ENCODE results near the gene LPAR5. TPM values are rescaled to one million over a fixed set of nuclear protein-coding genes. Genes with fewer than 3 reads are reported as not detected.
A peak's percentile ranks its signal among the peaks of the same experiment; 100 is the strongest.

The LPAR5 gene
- total and polyA plus RNA-seq, 2 of the 13 experiments (the other 11 are each of a cell fraction or from before 2014, with no cell fraction given), result 0.09 to 0.32 TPM

DNA sequence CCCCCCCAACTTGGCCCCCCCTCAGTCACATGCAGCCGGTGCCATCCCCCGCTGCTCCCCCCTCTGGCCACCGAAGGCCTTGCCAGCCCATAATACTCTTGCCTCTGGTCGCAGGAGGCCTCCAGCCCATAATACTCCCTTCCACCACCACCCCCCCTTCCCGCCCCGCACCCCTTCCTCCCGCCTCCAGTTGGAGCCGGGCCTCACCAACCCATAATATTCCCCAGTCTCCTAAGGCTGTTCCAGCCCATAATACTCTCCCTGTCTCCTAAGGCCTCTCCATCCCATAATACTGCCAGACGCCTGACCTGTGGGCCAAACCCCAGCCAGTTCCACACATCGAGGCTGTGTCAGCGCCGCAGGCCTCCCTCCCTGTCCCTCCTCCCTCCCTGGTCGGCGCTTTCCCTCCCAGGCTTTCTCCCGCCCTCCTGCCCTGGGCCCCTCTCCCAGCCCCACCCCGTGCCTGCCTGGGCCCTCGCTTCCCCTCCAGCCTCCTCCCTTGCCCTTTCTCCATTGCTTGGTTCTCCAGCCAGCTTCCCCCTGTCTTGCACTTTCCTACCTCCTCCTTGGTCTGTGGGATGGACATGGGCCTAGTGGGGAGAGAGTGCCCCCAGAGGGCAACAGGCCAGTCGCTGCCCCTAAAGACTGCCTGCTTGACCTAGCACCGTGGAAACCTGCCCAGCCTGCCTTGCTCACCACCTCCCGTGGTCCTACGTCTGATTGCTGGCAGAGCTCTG, 21.8 kb downstream of the LPAR5 start (continued):
- TF ChIP-seq, protein P1, sequence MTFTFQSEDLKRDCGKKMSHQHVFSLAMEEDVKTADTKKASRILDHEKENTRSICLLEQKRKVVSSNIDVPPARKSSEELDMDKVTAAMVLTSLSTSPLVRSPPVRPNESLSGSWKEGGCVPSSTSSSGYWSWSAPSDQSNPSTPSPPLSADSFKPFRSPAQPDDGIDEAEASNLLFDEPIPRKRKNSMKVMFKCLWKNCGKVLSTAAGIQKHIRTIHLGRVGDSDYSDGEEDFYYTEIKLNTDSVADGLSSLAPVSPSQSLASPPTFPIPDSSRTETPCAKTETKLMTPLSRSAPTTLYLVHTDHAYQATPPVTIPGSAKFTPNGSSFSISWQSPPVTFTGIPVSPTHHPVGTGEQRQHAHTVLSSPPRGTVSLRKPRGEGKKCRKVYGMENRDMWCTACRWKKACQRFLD (CRISPR knock-in tag; IDR thresholded peaks at IDR 0.05; ENCODE audit: borderline replicate concordance), result no peak
- TF ChIP-seq, protein P2, sequence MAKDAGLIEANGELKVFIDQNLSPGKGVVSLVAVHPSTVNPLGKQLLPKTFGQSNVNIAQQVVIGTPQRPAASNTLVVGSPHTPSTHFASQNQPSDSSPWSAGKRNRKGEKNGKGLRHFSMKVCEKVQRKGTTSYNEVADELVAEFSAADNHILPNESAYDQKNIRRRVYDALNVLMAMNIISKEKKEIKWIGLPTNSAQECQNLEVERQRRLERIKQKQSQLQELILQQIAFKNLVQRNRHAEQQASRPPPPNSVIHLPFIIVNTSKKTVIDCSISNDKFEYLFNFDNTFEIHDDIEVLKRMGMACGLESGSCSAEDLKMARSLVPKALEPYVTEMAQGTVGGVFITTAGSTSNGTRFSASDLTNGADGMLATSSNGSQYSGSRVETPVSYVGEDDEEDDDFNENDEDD (CRISPR knock-in tag; IDR thresholded peaks at IDR 0.05; ENCODE audit: borderline replicate concordance), result peak; percentile 79; the same call in 1 of the 2 replicates
- TF ChIP-seq MTA1 (CRISPR knock-in tag; IDR thresholded peaks at IDR 0.05; ENCODE audit: borderline replicate concordance) (peak; percentile 58; the same call in 1 of the 2 replicates), GFI1 (CRISPR knock-in tag; IDR thresholded peaks at IDR 0.05; ENCODE audit: borderline replicate concordance) (peak; percentile 41; the same call in 1 of the 2 replicates), MIER2 (CRISPR knock-in tag; IDR thresholded peaks at IDR 0.05) (0 out of 2 replicates have a peak, but pooled peaks have one; percentile 22), SALL1 (CRISPR knock-in tag; IDR thresholded peaks at IDR 0.05) (peak; percentile 69), SIN3B (IDR thresholded peaks at IDR 0.05; ENCODE audit: low read length) (no peak), ZBTB7B (CRISPR knock-in tag; IDR thresholded peaks at IDR 0.05) (peak; percentile 18; the same call in 1 of the 2 replicates), ZC3H13 (CRISPR knock-in tag; IDR thresholded peaks at IDR 0.05) (0 out of 2 replicates have a peak, but pooled peaks have one; percentile 51), ZSCAN29 (CRISPR knock-in tag; conservative IDR thresholded peaks at IDR 0.05) (0 out of 2 replicates have a peak, but pooled peaks have one; percentile 43)
- TF ChIP-seq, protein P3, sequence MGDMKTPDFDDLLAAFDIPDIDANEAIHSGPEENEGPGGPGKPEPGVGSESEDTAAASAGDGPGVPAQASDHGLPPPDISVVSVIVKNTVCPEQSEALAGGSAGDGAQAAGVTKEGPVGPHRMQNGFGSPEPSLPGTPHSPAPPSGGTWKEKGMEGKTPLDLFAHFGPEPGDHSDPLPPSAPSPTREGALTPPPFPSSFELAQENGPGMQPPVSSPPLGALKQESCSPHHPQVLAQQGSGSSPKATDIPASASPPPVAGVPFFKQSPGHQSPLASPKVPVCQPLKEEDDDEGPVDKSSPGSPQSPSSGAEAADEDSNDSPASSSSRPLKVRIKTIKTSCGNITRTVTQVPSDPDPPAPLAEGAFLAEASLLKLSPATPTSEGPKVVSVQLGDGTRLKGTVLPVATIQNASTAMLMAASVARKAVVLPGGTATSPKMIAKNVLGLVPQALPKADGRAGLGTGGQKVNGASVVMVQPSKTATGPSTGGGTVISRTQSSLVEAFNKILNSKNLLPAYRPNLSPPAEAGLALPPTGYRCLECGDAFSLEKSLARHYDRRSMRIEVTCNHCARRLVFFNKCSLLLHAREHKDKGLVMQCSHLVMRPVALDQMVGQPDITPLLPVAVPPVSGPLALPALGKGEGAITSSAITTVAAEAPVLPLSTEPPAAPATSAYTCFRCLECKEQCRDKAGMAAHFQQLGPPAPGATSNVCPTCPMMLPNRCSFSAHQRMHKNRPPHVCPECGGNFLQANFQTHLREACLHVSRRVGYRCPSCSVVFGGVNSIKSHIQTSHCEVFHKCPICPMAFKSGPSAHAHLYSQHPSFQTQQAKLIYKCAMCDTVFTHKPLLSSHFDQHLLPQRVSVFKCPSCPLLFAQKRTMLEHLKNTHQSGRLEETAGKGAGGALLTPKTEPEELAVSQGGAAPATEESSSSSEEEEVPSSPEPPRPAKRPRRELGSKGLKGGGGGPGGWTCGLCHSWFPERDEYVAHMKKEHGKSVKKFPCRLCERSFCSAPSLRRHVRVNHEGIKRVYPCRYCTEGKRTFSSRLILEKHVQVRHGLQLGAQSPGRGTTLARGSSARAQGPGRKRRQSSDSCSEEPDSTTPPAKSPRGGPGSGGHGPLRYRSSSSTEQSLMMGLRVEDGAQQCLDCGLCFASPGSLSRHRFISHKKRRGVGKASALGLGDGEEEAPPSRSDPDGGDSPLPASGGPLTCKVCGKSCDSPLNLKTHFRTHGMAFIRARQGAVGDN (CRISPR knock-in tag; IDR thresholded peaks at IDR 0.05), result peak; percentile 92
- TF ChIP-seq, protein P4, sequence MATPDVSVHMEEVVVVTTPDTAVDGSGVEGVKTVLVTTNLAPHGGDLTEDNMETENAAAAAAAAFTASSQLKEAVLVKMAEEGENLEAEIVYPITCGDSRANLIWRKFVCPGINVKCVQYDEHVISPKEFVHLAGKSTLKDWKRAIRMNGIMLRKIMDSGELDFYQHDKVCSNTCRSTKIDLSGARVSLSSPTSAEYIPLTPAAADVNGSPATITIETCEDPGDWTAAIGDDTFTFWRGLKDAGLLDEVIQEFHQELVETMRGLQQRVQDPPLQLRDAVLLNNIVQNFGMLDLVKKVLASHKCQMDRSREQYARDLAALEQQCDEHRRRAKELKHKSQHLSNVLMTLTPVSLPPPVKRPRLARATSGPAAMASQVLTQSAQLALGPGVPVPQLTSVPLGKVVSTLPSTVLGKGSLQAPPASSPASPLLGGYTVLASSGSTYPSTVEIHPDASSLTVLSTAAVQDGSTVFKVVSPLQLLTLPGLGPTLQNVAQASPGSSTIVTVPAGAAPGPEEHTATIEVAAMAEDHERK (CRISPR knock-in tag; IDR thresholded peaks at IDR 0.05; ENCODE audit: low read depth), result no peak
- TF ChIP-seq, protein P5, sequence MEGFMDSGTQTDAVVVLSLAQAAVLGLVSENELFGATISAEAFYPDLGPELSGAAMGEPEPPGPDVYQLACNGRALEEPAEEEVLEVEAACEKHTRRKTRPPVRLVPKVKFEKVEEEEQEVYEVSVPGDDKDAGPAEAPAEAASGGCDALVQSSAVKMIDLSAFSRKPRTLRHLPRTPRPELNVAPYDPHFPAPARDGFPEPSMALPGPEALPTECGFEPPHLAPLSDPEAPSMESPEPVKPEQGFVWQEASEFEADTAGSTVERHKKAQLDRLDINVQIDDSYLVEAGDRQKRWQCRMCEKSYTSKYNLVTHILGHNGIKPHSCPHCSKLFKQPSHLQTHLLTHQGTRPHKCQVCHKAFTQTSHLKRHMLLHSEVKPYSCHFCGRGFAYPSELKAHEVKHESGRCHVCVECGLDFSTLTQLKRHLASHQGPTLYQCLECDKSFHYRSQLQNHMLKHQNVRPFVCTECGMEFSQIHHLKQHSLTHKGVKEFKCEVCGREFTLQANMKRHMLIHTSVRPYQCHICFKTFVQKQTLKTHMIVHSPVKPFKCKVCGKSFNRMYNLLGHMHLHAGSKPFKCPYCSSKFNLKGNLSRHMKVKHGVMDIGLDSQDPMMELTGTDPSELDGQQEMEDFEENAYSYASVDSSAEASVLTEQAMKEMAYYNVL (CRISPR knock-in tag; IDR thresholded peaks at IDR 0.05; ENCODE audit: borderline replicate concordance), result 0 out of 2 replicates have a peak, but pooled peaks have one; percentile 58
- TF ChIP-seq, protein P6, sequence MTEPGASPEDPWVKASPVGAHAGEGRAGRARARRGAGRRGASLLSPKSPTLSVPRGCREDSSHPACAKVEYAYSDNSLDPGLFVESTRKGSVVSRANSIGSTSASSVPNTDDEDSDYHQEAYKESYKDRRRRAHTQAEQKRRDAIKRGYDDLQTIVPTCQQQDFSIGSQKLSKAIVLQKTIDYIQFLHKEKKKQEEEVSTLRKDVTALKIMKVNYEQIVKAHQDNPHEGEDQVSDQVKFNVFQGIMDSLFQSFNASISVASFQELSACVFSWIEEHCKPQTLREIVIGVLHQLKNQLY (CRISPR knock-in tag; IDR thresholded peaks at IDR 0.05), result no peak

Data from HepG2 (cell line).